Measurements from ENCODE around the gene KCNT1. TPM values are rescaled to one million over a fixed set of nuclear protein-coding genes. Genes with fewer than 3 reads are reported as not detected.

KCNT1 gene
- polyA plus RNA-seq, 1 donor (not counting 4 experiments of a cell fraction or from before 2014, with no cell fraction given), result not detected

DNA sequence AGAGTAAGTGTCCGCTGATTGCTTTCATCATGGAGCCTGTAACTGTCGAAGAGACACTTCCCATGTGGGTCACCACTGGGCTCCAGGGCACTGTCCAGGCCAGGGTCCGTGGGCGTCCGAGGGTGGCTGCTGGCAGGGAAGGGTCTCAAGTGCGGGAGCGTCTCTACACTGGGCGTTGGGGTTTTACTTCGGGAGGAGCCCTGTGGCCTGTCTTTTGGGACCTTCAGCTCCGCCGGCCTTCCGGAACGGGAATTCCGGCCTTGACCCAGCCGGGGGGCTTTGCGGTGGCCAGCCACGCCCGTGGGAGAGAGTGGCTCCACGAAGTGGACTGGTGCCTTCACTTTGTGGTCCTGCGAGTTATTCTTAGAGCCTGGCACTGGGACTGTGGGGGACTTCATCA is 119.1 kb downstream of the KCNT1 start:
- no peaks in the 10 kb centered on the region for H3K9me3 ChIP-seq (ENCODE audit: control insufficient read depth, low read depth, low read length)
- no peak for DNase-seq (ENCODE audit: low read depth, low spot score)
- no peak overlapping the region for H2AFZ ChIP-seq (ENCODE audit: control insufficient read depth, low read length)
- H3K36me3 ChIP-seq (ENCODE audit: control insufficient read depth in 2 of 2, extremely low read depth in 1 of 2, insufficient read depth in 2 of 2, low read length in 2 of 2), result peaks cover 28 to 33% of the 10 kb centered on the region in 2 experiments
- no peaks in the 10 kb centered on the region for H3K27me3 ChIP-seq (ENCODE audit: control insufficient read depth, extremely low read depth, insufficient read depth, low read length)
- H3K9ac ChIP-seq (ENCODE audit: control insufficient read depth, extremely low read depth, insufficient read depth, low read length), result no peak overlapping the region
- TF ChIP-seq, protein P1, sequence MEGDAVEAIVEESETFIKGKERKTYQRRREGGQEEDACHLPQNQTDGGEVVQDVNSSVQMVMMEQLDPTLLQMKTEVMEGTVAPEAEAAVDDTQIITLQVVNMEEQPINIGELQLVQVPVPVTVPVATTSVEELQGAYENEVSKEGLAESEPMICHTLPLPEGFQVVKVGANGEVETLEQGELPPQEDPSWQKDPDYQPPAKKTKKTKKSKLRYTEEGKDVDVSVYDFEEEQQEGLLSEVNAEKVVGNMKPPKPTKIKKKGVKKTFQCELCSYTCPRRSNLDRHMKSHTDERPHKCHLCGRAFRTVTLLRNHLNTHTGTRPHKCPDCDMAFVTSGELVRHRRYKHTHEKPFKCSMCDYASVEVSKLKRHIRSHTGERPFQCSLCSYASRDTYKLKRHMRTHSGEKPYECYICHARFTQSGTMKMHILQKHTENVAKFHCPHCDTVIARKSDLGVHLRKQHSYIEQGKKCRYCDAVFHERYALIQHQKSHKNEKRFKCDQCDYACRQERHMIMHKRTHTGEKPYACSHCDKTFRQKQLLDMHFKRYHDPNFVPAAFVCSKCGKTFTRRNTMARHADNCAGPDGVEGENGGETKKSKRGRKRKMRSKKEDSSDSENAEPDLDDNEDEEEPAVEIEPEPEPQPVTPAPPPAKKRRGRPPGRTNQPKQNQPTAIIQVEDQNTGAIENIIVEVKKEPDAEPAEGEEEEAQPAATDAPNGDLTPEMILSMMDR (optimal IDR thresholded peaks at IDR 0.05 in 1 of 3, IDR thresholded peaks at IDR 0.05 in 1 of 3, conservative IDR thresholded peaks at IDR 0.05 in 1 of 3; ENCODE audit: extremely low read depth in 1 of 3, insufficient read depth in 2 of 3, low read length in 3 of 3), result no peak
- no peak for TF ChIP-seq EZH2 (IDR thresholded peaks at IDR 0.05; ENCODE audit: low read length)
- no peaks in the 10 kb centered on the region for H3K4me1 ChIP-seq (ENCODE audit: control insufficient read depth, extremely low read depth, insufficient read depth, low read length)
- no peak overlapping the region for H3K27ac ChIP-seq (ENCODE audit: control insufficient read depth, insufficient read depth, low read length)
- no peaks in the 10 kb centered on the region for H4K20me1 ChIP-seq (ENCODE audit: control insufficient read depth, extremely low read depth, insufficient read depth, low read length)
- no peaks in the 10 kb centered on the region for H3K9me1 ChIP-seq (ENCODE audit: control insufficient read depth, extremely low read depth, insufficient read depth, low read length)
- no peak overlapping the region for H3K4me3 ChIP-seq (ENCODE audit: control insufficient read depth in 2 of 3, extremely low read depth in 1 of 3, insufficient read depth in 2 of 3, low read depth in 1 of 3, low read length in 3 of 3)
- dilution Hi-C loops (cut with MboI; ENCODE audit: extremely low pct_ligation_motif_present, low sequenced_read_pairs), result no loop called here
- H3K79me2 ChIP-seq (ENCODE audit: control insufficient read depth, insufficient read depth, low read length), result no peaks in the 10 kb centered on the region
- H3K4me2 ChIP-seq (ENCODE audit: control insufficient read depth, extremely low read depth, insufficient read depth, low read depth, low read length), result no peak overlapping the region
- no peak for FAIRE-seq

DNA sequence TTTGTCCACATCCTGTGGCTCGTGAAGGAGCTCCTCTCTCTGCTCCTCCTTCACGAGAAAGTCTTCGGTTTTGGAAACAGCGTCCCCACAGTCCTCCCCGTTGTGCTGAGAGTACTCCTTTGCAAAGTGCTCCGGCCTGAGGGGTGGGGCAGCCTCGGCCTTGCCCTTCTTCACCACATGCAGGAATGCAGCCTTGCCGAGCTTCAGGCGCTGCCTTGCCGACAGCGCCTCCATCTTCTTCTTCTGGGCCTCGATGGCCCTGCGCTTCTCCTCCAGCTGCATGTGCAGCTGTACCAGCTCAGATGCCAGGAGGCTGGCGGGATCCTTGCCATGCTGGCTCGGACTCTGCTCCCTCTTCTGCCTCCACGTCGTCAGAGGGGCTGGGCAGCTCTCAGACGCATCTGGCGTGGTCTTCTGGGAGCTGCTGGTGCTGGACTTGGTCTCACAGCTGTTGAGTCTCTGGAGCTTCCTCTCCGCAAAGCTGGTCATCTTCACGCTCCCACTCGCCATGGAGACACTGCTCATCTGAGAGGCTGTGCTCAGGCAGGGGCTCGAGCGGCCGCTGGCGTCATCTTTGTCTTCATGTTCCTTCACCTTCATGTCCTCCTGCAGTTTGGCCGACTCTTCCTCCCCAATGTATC is 119.9 kb downstream of the KCNT1 start:
- no peaks in the 10 kb centered on the region for H3K4me1 ChIP-seq (ENCODE audit: control insufficient read depth, extremely low read depth, insufficient read depth, low read length)
- no peak overlapping the region for H3K4me3 ChIP-seq (ENCODE audit: control insufficient read depth in 2 of 3, extremely low read depth in 1 of 3, insufficient read depth in 2 of 3, low read depth in 1 of 3, low read length in 3 of 3)
- dilution Hi-C loops (cut with MboI; ENCODE audit: extremely low pct_ligation_motif_present, low sequenced_read_pairs), result no loop called here
- H3K9me1 ChIP-seq (ENCODE audit: control insufficient read depth, extremely low read depth, insufficient read depth, low read length), result no peaks in the 10 kb centered on the region
- FAIRE-seq (no peak), DNase-seq (ENCODE audit: low read depth, low spot score) (no peak)
- no peaks in the 10 kb centered on the region for H4K20me1 ChIP-seq (ENCODE audit: control insufficient read depth, extremely low read depth, insufficient read depth, low read length)
- no peaks in the 10 kb centered on the region for H3K9me3 ChIP-seq (ENCODE audit: control insufficient read depth, low read depth, low read length)
- no peak overlapping the region for H3K27ac ChIP-seq (ENCODE audit: control insufficient read depth, insufficient read depth, low read length)
- TF ChIP-seq EZH2 (IDR thresholded peaks at IDR 0.05; ENCODE audit: low read length), result no peak
- TF ChIP-seq, protein P1 (optimal IDR thresholded peaks at IDR 0.05 in 1 of 3, IDR thresholded peaks at IDR 0.05 in 1 of 3, conservative IDR thresholded peaks at IDR 0.05 in 1 of 3; ENCODE audit: extremely low read depth in 1 of 3, insufficient read depth in 2 of 3, low read length in 3 of 3), result no peak
- no peaks in the 10 kb centered on the region for H3K27me3 ChIP-seq (ENCODE audit: control insufficient read depth, extremely low read depth, insufficient read depth, low read length)
- no peaks in the 10 kb centered on the region for H3K79me2 ChIP-seq (ENCODE audit: control insufficient read depth, insufficient read depth, low read length)
- H3K9ac ChIP-seq (ENCODE audit: control insufficient read depth, extremely low read depth, insufficient read depth, low read length), result no peak overlapping the region
- H3K4me2 ChIP-seq (ENCODE audit: control insufficient read depth, extremely low read depth, insufficient read depth, low read depth, low read length), result no peak overlapping the region
- no peak overlapping the region for H2AFZ ChIP-seq (ENCODE audit: control insufficient read depth, low read length)
- peaks cover 26 to 27% of the 10 kb centered on the region in 2 experiments for H3K36me3 ChIP-seq (ENCODE audit: control insufficient read depth in 2 of 2, extremely low read depth in 1 of 2, insufficient read depth in 2 of 2, low read length in 2 of 2)

Measured in keratinocyte (primary cell).